Brain microvascular endothelial cell (primary cell): ENCODE measurements around the gene USP10.
A peak's percentile ranks its signal among the peaks of the same experiment; 100 is the strongest.
"Not testable (repeated sequence)": the region's sequence is repeated elsewhere in the genome, so short reads cannot be mapped to it uniquely, and the experiment has no call there.

Source experiments
- DNase-seq: peaks from one replicate; pipeline ENCODE4 v3.0.0-alpha.2; 2020
- H3K27ac ChIP-seq: fragments of 250-450 bp; sonication (Bioruptor Pico); 2 replicates; pipeline ENCODE4 v1.5.1; 2020; ENCODE audit warnings: mild to moderate bottlenecking, moderate library complexity
- H3K27me3 ChIP-seq: fragments of 250-450 bp; sonication (Bioruptor Pico); replicated peaks from 2 replicates; pipeline ENCODE4 v1.5.1; 2020; ENCODE audit warnings: mild to moderate bottlenecking
- H3K36me3 ChIP-seq: fragments of 250-450 bp; sonication (Bioruptor Pico); replicated peaks from 2 replicates; pipeline ENCODE4 v1.5.1; 2020; ENCODE audit warnings: mild to moderate bottlenecking
- H3K4me3 ChIP-seq: 2 replicates; pipeline ENCODE4 v1.5.1; 2011; ENCODE audit warnings: low read depth, mild to moderate bottlenecking, control low read depth, low read length, moderate library complexity
- in situ Hi-C: cut with HindIII; loops from 2 replicates; pipeline ENCODE4 v1.10.0; 2017; ENCODE audit warnings: low sequenced_read_pairs, low pct_ligation_motif_present
- TF ChIP-seq, protein P1 (sequence below): IDR thresholded peaks from 2 replicates; pipeline ENCODE4 v1.5.1; 2011; ENCODE audit warnings: low read depth, mild to moderate bottlenecking, moderate library complexity, low read length, control low read depth, inconsistent platforms; ENCODE audit errors: missing control alignments

Gene USP10

GRCh38 chr16:84746875-84747274, 47.1 kb downstream of the USP10 start:
- DNase-seq = no peak
- in situ Hi-C loops = loop anchor here (25.0 kb wide), 1 partner anchor 135 kb away; the partner anchor contains the start of gene COTL1
- TF ChIP-seq, protein P1, sequence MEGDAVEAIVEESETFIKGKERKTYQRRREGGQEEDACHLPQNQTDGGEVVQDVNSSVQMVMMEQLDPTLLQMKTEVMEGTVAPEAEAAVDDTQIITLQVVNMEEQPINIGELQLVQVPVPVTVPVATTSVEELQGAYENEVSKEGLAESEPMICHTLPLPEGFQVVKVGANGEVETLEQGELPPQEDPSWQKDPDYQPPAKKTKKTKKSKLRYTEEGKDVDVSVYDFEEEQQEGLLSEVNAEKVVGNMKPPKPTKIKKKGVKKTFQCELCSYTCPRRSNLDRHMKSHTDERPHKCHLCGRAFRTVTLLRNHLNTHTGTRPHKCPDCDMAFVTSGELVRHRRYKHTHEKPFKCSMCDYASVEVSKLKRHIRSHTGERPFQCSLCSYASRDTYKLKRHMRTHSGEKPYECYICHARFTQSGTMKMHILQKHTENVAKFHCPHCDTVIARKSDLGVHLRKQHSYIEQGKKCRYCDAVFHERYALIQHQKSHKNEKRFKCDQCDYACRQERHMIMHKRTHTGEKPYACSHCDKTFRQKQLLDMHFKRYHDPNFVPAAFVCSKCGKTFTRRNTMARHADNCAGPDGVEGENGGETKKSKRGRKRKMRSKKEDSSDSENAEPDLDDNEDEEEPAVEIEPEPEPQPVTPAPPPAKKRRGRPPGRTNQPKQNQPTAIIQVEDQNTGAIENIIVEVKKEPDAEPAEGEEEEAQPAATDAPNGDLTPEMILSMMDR = peak; percentile 68
- H3K27me3 ChIP-seq = no peaks in the 10 kb centered on the region
- H3K4me3 ChIP-seq = no peak overlapping the region
- no peak overlapping the region for H3K27ac ChIP-seq
- peaks cover 9% of the 10 kb centered on the region for H3K36me3 ChIP-seq

DNA sequence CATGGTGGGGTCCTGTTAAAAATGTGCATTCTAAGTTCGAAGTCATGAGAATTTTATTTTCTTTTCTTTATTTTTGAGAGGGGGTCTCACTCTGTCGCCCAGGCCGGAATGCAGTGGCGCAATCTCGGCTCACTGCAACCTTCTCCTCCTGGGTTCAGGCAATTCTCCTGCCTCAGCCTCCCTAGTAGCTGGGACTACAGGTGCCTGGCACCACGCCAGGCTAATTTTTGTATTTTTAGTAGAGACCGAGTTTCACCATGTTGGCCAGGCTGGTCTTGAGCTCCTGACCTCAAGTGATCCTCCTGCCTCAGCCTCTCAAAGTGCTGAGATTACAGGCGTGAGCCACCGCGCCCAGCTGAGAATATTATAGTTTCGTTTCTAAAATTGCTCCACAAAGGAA, 48.4 kb downstream of the USP10 start:
- H3K27ac ChIP-seq, H3K27me3 ChIP-seq, H3K4me3 ChIP-seq, DNase-seq, H3K36me3 ChIP-seq: not testable (repeated sequence)
- in situ Hi-C loops = loop anchor here (25.0 kb wide), 1 partner anchor 136 kb away; the partner anchor contains the start of gene COTL1

DNA sequence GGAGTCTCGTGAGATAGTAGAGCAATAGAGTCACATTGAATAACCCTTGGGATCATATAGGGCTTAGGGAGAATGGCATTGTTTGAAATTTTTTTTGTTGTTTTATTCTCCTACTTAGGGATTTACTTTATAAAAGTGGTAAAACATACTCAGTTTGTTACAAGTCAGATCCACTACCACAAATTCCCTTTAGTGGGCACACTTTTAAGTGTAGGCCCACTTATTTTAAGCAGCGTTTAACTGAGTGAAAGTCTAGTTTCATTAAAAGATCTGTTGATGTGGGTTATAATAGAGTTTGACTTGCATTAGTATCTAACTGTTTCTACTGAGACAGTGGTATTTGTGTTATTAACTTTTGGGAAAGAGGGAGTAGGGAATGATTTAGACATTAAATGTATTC, 49.3 kb downstream of the USP10 start:
- Histone ChIP-seq H3K27me3 (no peaks in the 10 kb centered on the region), H3K4me3 (no peak overlapping the region), H3K27ac (no peak overlapping the region), H3K36me3 (peaks cover 9% of the 10 kb centered on the region)
- TF ChIP-seq, protein P1 = peak; percentile 10
- no peak for DNase-seq
- in situ Hi-C loops = loop anchor here (25.0 kb wide), 1 partner anchor 137 kb away; the partner anchor contains the start of gene COTL1

DNA sequence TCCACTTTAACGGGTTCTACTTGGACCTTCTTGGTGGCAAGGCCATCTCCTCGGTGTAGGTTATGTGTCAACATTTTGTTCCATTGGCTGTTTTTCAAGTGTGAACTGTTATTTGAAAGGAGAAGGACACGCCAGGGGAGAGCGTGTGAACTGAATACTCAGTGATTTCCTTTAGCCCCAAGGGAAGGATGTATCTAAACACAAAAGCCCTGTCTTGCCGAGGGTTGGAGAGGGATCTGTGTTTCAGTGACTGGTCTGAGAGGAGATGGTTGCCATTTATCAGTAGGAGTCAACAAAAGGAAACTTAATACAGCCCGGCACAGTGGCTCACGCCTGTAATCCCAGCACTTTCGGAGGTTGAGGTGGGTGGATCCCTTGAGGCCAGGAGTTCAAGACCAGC, 50.0 kb downstream of the USP10 start:
- DNase-seq = no peak
- peaks cover 9% of the 10 kb centered on the region for H3K36me3 ChIP-seq
- no peaks in the 10 kb centered on the region for H3K27me3 ChIP-seq
- no peak overlapping the region for H3K4me3 ChIP-seq
- TF ChIP-seq, protein P1 = no peak
- H3K27ac ChIP-seq = no peak overlapping the region
- in situ Hi-C loops = loop anchor here (10.0 to 25.0 kb wide), 2 partner anchors 138 to 225 kb away; partner anchors contain the start of gene COTL1

DNA sequence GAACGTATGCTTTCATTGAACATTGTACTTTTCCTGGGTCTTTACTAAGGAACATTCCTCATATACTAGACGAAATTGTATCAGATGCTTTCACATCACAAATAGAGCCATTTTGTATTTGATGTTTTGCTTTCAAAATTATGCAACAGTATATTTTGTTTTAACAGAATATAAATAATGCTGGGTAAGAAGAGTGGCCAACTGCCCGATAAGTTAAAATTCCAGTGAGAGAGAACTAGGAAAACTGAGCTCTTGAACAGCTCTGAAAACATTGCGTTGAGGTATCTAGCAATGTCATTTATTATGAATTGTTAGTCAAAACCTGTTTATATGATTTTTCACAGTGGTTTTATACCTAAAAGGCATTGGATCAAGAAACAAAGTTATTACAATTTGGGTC, 50.8 kb downstream of the USP10 start:
- no peak overlapping the region for H3K27ac ChIP-seq
- H3K4me3 ChIP-seq = no peak overlapping the region
- in situ Hi-C loops = loop anchor here (10.0 kb wide), 1 partner anchor 224 kb away; no protein-coding TSS in a partner anchor
- TF ChIP-seq, protein P1 = no peak
- H3K27me3 ChIP-seq = no peaks in the 10 kb centered on the region
- no peak for DNase-seq
- H3K36me3 ChIP-seq = peaks cover 5% of the 10 kb centered on the region

GRCh38 chr16:84751241-84751640, 51.4 kb downstream of the USP10 start:
- Histone ChIP-seq H3K27ac (no peak overlapping the region), H3K36me3 (peaks cover 3% of the 10 kb centered on the region), H3K27me3 (no peaks in the 10 kb centered on the region), H3K4me3 (no peak overlapping the region)
- DNase-seq = no peak
- TF ChIP-seq, protein P1 = no peak
- in situ Hi-C loops = loop anchor here (10.0 kb wide), 1 partner anchor 224 kb away; no protein-coding TSS in a partner anchor
